GM18508 (cell line): ENCODE measurements around the gene QSOX1.

ENCODE experiments used
- ATAC-seq: cut with Tn5 transposase; IDR thresholded peaks from one replicate; pipeline ENCODE4 v1.9.1; 2021; ENCODE audit warnings: moderate number of reproducible peaks; ENCODE audit not compliant: insufficient read depth, unreplicated experiment

The QSOX1 gene

DNA sequence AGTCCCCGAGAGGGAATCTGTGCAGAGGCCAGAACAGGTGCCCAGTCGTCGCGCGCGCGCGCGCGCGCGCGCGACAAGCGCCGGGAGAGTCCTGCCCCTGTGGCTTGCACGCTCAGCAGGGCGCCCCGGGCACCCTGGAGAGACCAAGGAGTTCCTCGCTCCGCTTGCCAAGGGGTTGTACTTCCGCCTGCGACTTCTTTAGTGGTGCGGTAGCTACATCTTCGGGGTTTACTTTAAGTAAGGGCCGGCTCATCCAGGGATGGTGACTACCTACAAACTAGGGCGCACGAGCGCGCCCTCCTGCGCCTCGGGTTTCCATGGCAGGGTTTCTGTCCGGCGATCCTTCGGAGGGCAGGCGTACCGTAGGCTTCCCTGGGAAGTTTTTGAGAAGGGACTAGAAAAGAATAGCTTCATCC, 76.8 kb downstream of the QSOX1 start:
- no peak for ATAC-seq

DNA sequence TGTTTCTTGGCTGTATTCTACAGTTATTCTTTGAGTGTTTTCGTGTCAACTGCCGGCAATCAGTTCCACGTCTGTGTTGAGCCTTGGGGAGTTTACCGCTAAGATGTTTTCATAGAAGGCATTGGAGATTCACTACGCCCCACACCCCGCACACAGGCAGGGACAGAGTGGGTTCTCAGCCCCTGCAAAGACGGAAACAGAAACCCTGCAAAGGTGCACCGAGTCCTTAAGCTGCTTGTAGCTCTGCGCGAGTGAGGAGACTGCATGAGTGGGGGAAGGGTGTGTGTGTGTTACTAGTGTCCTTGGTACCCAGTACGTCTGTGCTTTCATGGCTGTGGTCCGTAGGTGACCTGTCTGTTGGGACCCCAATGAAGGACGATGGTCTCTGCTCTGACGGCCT, 77.3 kb downstream of the QSOX1 start:
- no peak for ATAC-seq

DNA sequence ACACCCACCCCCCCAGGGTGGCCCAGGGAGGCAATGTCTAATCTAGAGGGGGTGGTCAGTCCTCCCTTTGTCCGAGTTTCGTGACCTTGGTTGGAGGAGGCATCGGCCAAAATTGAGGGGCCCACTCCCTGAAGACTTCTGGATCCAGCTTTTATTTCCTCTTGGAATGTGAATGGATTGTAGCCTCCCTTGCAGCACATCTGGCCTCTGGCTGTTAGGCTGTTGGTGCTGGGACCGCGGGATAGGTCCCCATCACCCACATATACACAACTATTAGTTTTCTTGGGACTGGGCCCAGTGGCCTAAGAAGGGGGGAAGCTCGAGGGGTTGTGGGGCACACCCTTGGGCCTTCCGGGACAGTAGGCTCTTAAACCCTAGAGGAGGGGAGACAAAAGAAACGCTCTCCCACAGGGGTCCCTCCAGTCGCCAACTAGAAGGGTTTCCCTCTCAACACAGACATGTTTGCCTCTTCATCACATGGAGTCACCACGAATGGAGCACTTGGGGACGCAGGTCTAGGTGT, 77.9 kb downstream of the QSOX1 start:
- no peak for ATAC-seq

DNA sequence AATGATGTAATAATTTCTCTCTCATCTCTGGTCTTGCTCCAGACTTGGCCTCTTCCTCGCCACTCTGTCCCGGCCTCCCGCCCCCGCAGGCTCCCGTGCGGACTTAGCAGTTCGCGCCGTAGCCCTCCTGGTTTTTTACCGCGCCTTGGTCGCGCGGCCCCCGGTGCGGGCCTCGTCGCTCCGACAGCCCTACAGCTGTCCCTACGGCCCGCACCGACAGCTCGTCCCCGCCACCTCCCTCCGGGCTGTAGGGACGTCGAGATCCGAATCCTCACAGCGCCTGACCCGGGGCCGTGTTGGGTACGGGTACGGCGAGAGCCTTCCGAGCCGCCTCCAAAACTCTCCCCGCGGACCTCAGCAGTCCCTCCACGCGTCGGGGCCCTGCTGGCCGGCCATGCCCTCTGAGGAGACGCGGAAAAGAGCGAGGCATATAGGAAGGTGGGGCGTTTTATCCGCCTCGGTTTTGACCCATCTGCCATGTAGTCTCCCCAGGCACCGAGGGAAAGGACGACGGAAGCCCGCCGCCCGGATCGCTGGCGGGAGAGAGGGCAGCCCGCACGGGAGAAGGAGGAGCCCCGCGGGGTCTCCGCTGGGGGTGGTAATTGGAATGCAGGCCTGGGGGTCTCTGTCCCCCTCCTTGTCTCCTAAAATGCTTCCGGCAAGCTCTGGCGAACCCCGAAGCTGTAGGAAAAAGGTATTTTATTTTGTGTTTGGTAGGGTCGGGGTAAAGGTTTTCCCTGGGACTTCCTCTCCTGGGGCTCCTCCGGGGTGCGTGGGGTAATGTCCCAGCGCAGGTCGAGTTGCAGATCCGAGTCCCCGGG, 78.7 kb downstream of the QSOX1 start:
- ATAC-seq, result no peak

DNA sequence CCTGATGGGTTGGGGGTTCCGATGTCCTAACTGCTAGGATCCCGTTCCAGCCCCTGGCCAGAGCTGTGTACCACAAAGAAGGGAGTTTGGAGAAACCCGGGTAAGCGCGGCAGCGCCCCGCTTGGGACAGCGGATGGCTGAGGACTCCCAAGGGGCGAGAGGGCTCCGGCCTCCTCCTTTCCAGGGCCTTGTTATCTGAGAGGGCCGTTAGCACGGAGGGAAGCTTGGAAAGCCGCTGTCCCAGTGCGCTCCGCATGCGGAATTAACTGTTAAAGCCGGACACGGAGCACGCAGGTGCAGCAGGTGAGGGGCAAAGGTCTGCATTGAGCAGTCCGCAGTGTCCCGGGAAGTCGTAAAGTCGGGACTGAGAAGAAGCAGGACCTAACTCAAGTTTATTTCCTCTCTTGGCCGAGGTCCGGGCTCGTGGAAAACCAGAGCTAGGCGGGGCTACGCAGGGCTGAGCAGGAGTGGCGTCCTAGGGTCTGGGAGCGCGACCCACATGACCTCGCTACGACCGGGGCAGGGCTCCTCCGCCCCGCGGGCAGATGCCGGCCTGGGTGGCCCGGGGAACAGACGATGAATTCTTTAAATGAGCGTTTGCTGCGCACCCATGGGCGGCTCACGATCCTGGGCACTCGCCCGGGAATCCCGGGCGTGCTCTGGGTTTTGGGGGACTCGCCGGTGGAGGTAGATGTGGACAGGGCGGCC, 79.9 kb downstream of the QSOX1 start:
- ATAC-seq, result no peak

DNA sequence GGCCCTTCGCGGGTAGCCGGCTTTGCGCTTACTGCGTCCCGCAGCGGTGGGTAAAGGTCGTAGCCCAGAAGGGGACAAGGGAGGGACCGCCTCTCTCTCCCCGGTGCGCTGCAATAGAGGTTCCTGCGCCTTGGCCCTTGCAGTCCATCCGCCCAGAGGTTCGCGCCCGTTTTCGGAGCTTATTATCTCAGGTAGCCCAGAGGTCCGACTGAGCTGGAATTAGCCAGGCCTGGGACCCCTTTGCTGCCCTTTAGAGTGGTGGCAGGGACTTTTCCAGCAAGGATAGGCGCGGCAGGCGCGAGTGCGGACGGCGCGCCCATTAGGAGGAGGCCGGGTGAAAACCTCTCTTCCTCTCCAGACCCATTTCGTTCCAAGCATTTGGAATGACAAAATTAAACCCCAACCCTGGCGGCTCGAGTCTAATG, 80.4 kb downstream of the QSOX1 start:
- no peak for ATAC-seq

DNA sequence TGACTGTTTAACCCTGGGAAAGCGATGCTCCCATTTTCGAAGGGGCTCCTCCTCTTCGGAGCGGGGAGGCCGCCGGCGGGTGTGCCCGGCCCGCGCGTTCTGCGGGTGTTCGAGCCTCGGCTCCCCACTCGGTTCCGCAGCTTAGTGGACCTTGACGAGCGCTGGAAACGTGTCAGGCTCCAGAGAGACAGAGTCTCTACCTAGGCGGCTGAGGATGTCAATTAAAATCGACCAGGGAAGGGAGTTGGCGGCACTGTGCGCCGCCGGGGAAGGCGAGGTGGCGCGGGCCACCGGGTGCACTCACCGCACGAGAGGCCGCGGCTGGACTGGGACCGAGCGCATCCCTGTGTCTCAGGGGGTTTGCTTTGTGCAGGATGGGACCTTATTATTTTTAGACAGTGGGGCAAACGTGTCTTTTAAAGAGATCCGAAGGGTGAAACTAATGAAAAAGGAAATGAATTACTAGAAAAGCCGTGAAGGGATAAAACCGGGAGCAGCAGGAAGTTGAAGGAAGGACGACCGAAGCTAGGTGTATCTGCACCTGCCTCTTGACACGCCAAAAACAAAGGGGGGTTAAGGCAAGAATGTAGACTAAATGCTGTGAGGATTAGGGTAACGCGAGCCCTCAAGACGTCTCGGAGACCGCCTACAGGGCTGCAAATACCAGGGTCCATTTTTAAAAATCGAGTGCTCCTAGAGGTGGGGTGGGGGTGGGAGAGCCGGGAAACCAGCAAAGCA, 81.0 kb downstream of the QSOX1 start:
- ATAC-seq, result no peak

DNA sequence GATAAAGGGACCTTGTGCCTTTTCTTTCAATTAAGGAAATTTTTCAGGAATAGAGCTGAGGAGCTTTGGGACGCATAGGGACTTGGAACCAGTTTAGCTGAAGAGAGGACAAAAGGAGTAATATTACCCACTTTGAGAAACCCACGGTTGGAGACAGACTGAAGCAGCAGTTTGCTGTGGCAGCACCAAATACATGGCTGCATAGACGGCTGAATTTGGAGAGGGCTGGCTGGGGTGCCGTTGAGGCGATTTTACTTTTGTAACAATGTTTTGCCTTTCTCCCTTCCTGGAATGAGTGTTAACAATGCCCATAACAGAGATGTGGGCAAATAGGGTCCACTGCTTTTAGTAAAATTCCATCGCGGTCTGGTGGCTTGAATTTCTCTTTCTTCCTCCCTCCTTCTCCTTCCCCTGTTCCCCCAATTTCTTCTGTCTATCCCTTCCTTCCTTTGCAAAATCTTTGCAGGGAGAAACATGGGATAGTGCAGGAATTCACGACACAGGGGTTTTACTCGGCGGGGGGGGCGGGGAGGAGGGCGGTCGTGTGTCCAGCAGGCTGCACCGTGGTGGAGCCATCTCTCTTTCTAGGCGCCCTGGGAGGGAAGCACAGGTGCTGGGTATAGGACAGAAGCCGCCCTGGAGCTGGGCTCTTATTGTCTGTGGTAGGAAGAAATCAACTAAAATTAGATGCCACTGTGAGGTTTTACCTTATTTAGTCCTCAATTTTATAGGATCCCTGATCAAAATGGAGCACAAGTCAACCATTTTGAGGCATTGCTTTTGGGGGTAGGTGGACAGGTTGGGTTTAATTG, 82.2 kb downstream of the QSOX1 start:
- no peak for ATAC-seq

DNA sequence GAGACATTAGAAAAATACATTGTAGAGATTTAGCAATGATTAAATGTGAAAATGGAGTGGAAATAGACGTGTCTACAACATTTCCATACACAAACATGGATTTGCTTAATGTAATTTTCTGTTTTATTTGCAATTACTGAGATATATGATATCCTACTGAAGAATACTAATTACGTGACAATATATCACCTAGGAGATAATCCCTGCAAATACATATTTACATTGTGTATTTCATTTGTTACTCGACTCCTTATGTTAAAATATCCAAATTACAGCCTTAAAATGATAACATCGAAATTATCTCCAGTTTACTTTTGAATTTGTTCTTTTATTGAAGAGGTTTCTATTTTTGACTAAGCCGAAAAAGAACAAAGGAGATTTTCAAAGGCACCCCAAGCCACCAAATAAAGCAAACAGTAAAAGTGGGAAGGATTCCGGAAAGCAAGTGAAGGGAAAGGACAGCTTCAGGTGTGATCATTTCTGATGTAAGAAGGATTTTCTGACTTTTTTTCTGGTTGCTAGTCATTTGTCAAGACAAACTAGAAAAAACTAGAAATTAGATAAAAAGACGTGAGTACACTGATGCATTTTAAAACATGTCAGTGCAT, 83.3 kb downstream of the QSOX1 start:
- no peak for ATAC-seq

DNA sequence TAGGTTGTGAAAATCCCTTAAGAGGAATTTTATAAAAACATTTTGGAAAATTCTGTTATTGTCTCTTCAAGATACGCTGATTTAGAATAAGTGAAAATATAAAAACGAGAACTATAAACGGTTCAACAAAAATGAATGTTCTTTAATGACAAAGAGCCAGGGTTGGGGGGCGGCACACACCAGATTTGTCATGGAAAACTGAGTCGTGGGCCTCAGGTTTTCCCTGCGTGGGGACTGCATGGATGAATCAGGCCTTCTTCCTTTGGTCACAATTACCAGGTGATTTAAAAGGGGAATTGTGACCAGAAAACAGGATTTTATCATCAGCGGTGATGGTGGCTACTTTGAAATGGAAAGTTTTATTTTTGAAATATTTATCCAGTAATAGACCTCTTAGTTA, 84.0 kb downstream of the QSOX1 start:
- ATAC-seq, result no peak

DNA sequence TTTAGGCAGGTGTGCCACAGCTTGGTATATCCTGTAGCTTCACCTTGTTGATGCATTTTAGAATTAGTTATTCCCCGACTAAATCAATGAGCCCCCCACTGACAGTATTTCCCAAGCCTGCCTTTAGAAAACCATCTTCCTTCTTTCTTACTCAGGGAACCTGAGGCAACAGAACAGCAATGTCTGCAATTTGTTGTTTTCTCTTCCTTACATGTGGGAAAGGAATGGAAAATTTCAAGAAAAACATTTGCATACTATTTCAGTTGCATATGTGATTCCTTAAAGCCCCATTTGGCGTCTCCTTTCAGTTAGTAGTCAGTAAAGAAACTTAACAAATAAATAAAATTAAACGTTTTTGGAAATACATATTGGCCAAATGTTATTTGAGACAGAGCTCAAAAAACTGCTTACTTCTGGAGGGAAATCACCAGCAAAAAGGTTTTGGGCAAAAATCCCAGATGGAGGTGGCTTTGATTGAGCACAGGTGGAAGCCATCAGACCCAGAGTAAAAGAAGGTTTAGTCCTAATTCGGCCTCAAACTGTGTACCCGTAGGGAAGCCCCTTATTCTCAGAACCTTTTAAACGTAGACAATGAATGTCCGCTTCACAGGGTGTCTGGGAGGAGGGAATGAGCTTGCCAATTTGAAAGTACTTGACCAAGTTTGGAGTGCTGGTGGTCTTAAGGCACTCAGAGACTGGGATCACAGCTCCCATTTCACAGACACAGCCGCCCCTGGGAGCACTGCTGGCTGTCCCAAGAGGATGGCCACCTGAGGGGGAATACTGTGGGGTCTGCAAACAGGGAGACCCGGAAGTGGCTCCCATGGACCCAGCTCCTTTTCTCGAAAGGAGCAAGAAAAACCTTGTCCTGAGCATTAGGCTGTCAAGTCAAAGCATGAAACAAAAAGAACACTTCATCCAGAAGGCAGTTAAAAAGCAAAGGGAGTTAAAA, 84.8 kb downstream of the QSOX1 start:
- no peak for ATAC-seq

DNA sequence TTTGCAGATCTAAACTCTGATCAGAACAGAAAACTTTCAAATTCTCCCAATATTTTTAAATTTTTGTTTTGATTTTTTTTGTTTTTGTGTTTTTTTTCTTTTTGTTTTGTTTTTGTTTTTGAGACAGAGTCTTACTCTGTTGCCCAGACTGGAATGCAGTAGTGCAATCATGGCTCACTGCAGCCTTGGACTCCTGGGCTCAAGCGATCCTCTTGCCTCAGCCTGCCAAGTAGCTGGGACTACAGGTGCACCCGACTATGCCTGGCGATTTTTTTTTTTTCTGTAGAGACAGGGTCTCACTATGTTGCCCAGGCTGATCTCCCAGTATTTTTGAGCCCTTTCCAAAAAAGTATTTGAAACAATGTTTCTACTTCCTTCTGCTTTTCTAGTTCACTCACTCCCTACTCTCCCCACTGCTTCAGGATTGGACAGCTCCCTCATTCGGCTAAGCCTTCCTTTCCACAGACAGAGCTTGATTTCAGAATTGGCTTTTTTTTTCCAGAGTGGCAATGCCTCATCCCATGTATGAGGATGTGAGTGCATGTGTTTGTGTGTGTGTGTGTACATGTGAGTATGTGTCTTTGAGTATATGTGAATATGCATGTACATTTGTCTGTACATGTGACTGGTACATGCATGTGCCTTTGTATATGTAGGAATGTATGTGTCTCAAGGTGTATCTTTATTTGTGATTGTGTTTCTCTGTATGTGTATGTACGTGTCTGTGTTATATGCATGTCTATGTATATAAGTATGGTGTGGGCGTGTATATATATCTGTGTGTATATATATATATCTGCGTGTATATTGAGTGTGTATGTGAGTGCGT, 87.3 kb downstream of the QSOX1 start:
- no peak for ATAC-seq

DNA sequence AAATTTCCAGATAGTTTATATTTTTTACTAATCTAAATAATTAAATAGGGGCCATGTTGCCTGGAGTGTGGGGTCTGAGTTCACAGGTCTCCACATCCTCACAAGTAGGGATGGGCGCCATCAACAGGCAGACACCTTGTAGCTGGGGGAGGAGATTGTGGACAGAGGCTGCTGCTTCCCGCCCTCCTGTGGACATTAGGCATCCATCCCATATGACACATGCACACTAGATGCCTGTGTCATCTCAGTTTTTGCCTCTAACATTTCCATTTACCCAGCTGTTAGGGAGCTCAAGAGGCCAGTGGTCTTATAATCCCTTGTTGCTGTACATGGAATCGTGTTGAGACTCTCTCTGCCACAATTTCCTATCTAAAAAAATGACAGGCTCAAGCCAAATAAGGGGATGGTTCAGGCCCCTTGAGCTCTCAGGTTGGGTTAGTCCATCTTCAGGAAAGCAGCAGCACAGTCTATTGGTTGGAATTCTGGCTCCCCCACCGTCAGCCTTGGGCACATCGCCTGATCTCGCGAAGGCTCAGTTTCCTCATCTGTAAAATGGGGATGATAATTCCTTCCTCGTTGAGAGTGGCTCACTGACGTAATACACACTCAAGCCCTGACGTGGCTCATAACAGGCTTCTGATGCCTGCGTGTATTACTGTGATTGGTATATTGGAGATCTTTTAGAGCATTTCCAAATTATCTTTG, 89.0 kb downstream of the QSOX1 start:
- ATAC-seq, result no peak

DNA sequence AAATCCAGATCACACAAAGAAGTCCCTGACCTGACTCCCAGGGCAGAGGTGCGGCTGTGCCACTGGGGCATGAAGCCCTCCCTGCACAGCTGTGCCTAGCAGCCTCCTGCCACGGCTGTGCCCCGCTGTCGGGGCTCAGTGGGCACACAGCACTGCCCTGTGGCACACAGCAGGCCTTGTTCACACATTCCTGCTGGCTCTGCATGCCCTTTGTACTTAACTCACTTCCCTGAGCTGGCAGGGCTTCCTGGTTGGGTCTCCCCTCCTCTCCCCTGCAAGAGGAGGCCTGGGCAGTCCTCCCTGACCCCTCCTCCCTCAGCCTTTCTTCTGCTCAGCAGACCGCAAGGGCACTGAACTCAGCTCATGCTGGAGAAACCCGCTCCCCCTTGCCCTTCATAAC, 90.2 kb downstream of the QSOX1 start:
- ATAC-seq, result no peak

DNA sequence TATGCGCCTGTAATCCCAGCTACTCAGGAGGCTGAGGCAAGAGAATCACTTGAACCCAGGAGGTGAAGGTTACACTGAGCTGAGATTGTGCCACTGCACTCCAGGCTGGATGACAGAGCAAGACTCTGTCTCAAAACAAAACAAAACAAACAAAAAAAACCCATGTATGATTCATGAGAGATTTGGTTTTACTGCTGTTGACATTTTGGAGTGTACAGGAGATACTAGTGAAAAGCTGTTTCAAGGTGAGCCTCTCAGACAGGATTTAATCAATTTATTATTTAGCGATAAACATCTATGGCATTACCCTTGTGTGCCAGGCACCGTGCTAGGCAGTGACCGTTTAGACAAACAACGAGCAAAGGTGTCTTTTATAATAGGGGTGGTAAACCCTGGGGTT, 91.9 kb downstream of the QSOX1 start:
- ATAC-seq, result no peak

DNA sequence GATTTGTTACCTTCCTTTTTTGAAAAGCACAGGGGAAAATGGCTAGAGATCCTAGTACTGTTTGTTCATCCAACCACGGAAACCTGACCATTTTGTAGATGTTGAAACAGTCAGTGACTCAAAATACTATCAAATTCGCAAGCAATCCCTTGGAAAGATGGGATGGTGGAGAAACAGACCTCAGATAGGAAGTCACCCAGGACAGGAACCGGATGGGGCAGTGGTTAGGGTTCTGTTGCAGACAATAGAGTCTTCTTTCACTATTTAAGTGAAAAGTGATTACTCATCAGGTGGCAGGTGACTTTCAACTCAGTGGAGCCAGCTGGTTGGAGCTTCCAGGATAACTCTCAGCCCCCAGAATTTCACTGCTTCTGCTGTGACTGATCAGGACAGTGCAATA, 92.4 kb downstream of the QSOX1 start:
- ATAC-seq, result no peak

DNA sequence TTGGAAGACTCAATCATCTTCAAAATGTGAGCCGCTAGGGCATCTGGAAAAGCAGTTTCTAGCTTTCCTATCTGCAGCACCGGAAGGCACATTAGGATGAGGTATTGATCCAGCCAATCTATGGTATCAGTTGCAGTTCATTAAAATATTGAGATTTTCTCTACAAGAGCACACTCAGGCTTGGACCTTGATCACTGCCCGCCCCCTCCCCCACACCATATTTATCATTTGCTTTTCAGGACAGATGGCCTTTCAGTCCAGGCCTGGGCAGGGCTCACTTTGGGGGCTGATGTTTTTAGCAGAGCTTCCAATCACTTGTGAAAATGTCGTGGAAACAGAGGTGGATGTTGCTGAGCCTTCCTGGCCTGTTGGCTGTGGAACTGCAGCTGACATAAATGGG, 92.9 kb downstream of the QSOX1 start:
- no peak for ATAC-seq
